Keratinocyte (primary cell): Measurements from ENCODE around the gene SYNE1. TPM values are rescaled to one million over a fixed set of nuclear protein-coding genes. Genes with fewer than 3 reads are reported as not detected.
A peak's percentile ranks its signal among the peaks of the same experiment; 100 is the strongest.

Experiments
- DNase-seq: peaks from one replicate; pipeline ENCODE4 v3.0.0-alpha.2; 2011; ENCODE audit warnings: low read depth, missing footprints, low spot score
- FAIRE-seq: peaks from 2 replicates; lab custom pipeline; 2011; peaks lifted over from hg19 to GRCh38; lab: Jason Lieb, UNC
- H2AFZ ChIP-seq: 2 replicates; pipeline ENCODE4 v1.6.0; 2012; ENCODE audit warnings: low read length, control low read depth, inconsistent platforms; ENCODE audit not compliant: control insufficient read depth
- H3K27ac ChIP-seq: 2 replicates; pipeline ENCODE4 v1.5.1; 2011; ENCODE audit warnings: low read length; ENCODE audit not compliant: control insufficient read depth, insufficient read depth
- H3K27me3 ChIP-seq: 3 replicates; pipeline ENCODE4 v1.6.0; 2011; ENCODE audit warnings: low read length; ENCODE audit not compliant: control insufficient read depth, insufficient read depth; ENCODE audit errors: extremely low read depth
- H3K36me3 ChIP-seq, 2 experiments: 2 replicates in 1 of 2; 3 replicates in 1 of 2; pipeline ENCODE4 v1.5.1; 2011; ENCODE audit warnings: low read length in 2 of 2, mild to moderate bottlenecking in 1 of 2; ENCODE audit not compliant: control insufficient read depth in 2 of 2, insufficient read depth in 2 of 2; ENCODE audit errors: extremely low read depth in 1 of 2
- H3K4me1 ChIP-seq: 3 replicates; pipeline ENCODE4 v1.5.1; 2011; ENCODE audit warnings: low read length; ENCODE audit not compliant: control insufficient read depth, insufficient read depth; ENCODE audit errors: extremely low read depth
- H3K4me2 ChIP-seq: 3 replicates; pipeline ENCODE4 v1.6.0; 2011; ENCODE audit warnings: low read depth, low read length; ENCODE audit not compliant: control insufficient read depth, insufficient read depth; ENCODE audit errors: extremely low read depth
- H3K4me3 ChIP-seq, 3 experiments: fragments of 200-600 bp in 1 of 3; sonication (generic) in 1 of 3; 2 replicates in 2 of 3; 3 replicates in 1 of 3; pipeline ENCODE4 v1.5.1; 2011 to 2016; ENCODE audit warnings: low read length in 3 of 3, mild to moderate bottlenecking in 3 of 3, control low read depth in 2 of 3, inconsistent platforms in 1 of 3, low read depth in 1 of 3, mixed read lengths in 1 of 3, mixed run types in 1 of 3, moderate library complexity in 1 of 3; ENCODE audit not compliant: control insufficient read depth in 2 of 3, insufficient read depth in 2 of 3; ENCODE audit errors: extremely low read depth in 1 of 3
- H3K79me2 ChIP-seq: 2 replicates; pipeline ENCODE4 v1.6.0; 2012; ENCODE audit warnings: low read length; ENCODE audit not compliant: control insufficient read depth, insufficient read depth
- H3K9ac ChIP-seq: 3 replicates; pipeline ENCODE4 v1.6.0; 2011; ENCODE audit warnings: low read length; ENCODE audit not compliant: control insufficient read depth, insufficient read depth; ENCODE audit errors: extremely low read depth
- H3K9me1 ChIP-seq: 3 replicates; pipeline ENCODE4 v1.6.0; 2011; ENCODE audit warnings: low read length; ENCODE audit not compliant: control insufficient read depth, insufficient read depth; ENCODE audit errors: extremely low read depth
- H3K9me3 ChIP-seq: 2 replicates; pipeline ENCODE4 v1.5.1; 2012; ENCODE audit warnings: low read depth, low read length; ENCODE audit not compliant: control insufficient read depth
- H4K20me1 ChIP-seq: 3 replicates; pipeline ENCODE4 v1.6.0; 2011; ENCODE audit warnings: low read length; ENCODE audit not compliant: control insufficient read depth, insufficient read depth; ENCODE audit errors: extremely low read depth
- EZH2 ChIP-seq: IDR thresholded peaks from one replicate; pipeline ENCODE4 v1.6.1; 2012; ENCODE audit warnings: inconsistent platforms, mild to moderate bottlenecking, low read length, moderate library complexity
- dilution Hi-C: fragments of 300-500 bp; cut with MboI; formaldehyde crosslinking; loops from one replicate; pipeline ENCODE4 v1.7.0; 2020; ENCODE audit warnings: low sequenced_read_pairs; ENCODE audit not compliant: extremely low pct_ligation_motif_present
- polyA plus RNA-seq, 5 experiments: library from polyadenylated mRNA; depleted of rRNA in 3 of 5; stranded (reverse) in 3 of 5; stranded (forward) in 1 of 5; unstranded in 1 of 5; fragments of >200 nt; gene quantifications; 1 replicate in 1 of 5; 2 replicates in 3 of 5; 3 replicates in 1 of 5; pipeline versions ENCODE4 v1.2.1 to v1.2.3, GENCODE V29; 2011 to 2012; ENCODE audit warnings: missing spikeins in 2 of 5, low read depth in 1 of 5, low replicate concordance in 1 of 5
- TF ChIP-seq, protein P1 (sequence below), 3 experiments: IDR thresholded peaks in 1 of 3; conservative IDR thresholded peaks in 1 of 3; optimal IDR thresholded peaks in 1 of 3; 2 replicates in 2 of 3; 3 replicates in 1 of 3; pipeline versions ENCODE3 to v1.5.1; 2011; ENCODE audit warnings: low read length in 3 of 3, mild to moderate bottlenecking in 3 of 3, moderate library complexity in 2 of 3, control low read depth in 1 of 3, inconsistent platforms in 1 of 3; ENCODE audit not compliant: insufficient read depth in 2 of 3; ENCODE audit errors: extremely low read depth in 1 of 3

The SYNE1 gene
- polyA plus RNA-seq, 1 donor (not counting 4 experiments of a cell fraction or from before 2014, with no cell fraction given), result 4.0 TPM

DNA sequence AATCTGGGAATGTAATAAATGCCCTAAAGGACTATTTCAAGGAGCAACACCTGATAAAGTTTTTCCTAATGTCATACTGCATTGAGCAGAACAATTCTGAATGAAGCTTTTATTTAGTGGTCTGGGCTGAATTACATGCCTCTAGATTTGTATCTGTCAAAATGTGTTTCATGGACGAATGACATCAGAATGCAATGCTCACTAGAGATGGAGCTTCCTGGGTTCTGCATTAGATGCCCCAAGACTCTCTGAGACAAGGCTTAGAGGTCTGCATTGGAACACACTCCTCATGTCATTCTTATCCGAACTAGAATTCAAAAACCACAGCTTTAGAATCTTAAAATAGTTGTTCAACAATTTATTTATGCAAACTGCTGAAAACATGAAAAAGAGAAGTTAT, 62.0 kb downstream of the SYNE1 start:
- Histone ChIP-seq H2AFZ (no peak overlapping the region), H3K27ac (no peak overlapping the region), H3K4me3 (no peak overlapping the region), H3K9me3 (no peaks in the 10 kb centered on the region), H3K36me3 (no peaks in the 10 kb centered on the region), H3K79me2 (no peaks in the 10 kb centered on the region), H3K4me1 (peaks cover 28% of the 10 kb centered on the region), H4K20me1 (no peaks in the 10 kb centered on the region), H3K27me3 (no peaks in the 10 kb centered on the region), H3K9me1 (no peaks in the 10 kb centered on the region), H3K4me2 (peak overlapping the region; percentile 43), H3K9ac (no peak overlapping the region)
- FAIRE-seq (no peak), DNase-seq (no peak)
- dilution Hi-C loops, result no loop called here
- TF ChIP-seq EZH2, result no peak
- TF ChIP-seq, protein P1, sequence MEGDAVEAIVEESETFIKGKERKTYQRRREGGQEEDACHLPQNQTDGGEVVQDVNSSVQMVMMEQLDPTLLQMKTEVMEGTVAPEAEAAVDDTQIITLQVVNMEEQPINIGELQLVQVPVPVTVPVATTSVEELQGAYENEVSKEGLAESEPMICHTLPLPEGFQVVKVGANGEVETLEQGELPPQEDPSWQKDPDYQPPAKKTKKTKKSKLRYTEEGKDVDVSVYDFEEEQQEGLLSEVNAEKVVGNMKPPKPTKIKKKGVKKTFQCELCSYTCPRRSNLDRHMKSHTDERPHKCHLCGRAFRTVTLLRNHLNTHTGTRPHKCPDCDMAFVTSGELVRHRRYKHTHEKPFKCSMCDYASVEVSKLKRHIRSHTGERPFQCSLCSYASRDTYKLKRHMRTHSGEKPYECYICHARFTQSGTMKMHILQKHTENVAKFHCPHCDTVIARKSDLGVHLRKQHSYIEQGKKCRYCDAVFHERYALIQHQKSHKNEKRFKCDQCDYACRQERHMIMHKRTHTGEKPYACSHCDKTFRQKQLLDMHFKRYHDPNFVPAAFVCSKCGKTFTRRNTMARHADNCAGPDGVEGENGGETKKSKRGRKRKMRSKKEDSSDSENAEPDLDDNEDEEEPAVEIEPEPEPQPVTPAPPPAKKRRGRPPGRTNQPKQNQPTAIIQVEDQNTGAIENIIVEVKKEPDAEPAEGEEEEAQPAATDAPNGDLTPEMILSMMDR (optimal IDR thresholded peaks at IDR 0.05 in 1 of 3, IDR thresholded peaks at IDR 0.05 in 1 of 3, conservative IDR thresholded peaks at IDR 0.05 in 1 of 3; ENCODE audit: extremely low read depth in 1 of 3, insufficient read depth in 2 of 3, low read length in 3 of 3), result no peak

DNA sequence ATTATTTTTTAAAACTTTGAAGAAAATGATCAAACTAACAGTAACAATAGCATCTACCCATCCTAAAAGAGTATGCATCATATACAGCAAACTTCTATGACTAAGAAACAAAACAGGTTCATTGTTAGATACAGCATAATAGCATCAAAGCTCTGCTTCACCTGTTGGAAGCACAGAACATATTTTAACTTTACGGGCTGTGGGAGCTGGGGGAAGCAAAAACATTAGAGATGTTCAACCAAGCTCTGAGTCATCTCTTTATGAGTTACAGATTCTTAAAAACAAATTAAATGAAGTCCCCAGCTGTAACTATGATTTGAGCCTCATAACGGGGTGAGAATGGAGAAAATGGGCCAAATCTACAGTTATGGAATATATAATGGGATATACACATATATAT, 63.4 kb downstream of the SYNE1 start:
- Histone ChIP-seq H3K4me2 (no peak overlapping the region), H3K4me1 (peaks cover 28% of the 10 kb centered on the region), H2AFZ (no peak overlapping the region), H3K27me3 (no peaks in the 10 kb centered on the region), H3K79me2 (no peaks in the 10 kb centered on the region), H3K4me3 (no peak overlapping the region), H3K9ac (no peak overlapping the region), H3K36me3 (no peaks in the 10 kb centered on the region), H4K20me1 (no peaks in the 10 kb centered on the region), H3K9me3 (no peaks in the 10 kb centered on the region), H3K27ac (no peak overlapping the region), H3K9me1 (no peaks in the 10 kb centered on the region)
- FAIRE-seq (no peak), DNase-seq (no peak)
- TF ChIP-seq, protein P1 (optimal IDR thresholded peaks at IDR 0.05 in 1 of 3, IDR thresholded peaks at IDR 0.05 in 1 of 3, conservative IDR thresholded peaks at IDR 0.05 in 1 of 3; ENCODE audit: extremely low read depth in 1 of 3, insufficient read depth in 2 of 3, low read length in 3 of 3), result no peak
- TF ChIP-seq EZH2, result no peak
- dilution Hi-C loops, result no loop called here
